ENCODE data around the gene TAF1C.

DNA sequence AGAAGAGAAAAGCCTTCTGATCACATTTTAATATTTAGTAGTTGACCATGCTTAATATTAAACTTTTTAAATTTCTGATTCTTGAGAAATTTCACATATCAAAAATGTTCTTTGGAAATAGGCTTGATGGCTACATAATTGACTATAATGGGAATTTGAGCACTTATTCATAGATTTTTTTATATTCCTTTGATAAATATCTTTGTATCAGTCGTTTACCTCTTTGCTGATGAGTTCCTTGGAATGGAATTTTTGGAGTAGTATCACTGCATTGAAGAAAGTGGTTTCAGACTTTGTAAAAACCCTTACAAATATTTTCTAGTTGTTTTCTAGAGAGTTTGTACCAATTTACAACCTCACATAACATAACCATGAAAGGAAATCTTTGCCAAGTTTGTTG is 27.1 kb downstream of the TAF1C start:
- TF ChIP-seq, protein P1, sequence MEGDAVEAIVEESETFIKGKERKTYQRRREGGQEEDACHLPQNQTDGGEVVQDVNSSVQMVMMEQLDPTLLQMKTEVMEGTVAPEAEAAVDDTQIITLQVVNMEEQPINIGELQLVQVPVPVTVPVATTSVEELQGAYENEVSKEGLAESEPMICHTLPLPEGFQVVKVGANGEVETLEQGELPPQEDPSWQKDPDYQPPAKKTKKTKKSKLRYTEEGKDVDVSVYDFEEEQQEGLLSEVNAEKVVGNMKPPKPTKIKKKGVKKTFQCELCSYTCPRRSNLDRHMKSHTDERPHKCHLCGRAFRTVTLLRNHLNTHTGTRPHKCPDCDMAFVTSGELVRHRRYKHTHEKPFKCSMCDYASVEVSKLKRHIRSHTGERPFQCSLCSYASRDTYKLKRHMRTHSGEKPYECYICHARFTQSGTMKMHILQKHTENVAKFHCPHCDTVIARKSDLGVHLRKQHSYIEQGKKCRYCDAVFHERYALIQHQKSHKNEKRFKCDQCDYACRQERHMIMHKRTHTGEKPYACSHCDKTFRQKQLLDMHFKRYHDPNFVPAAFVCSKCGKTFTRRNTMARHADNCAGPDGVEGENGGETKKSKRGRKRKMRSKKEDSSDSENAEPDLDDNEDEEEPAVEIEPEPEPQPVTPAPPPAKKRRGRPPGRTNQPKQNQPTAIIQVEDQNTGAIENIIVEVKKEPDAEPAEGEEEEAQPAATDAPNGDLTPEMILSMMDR (conservative IDR thresholded peaks at IDR 0.05; ENCODE audit: low read depth, low read length), result no peak
- TF ChIP-seq NFE2L2 (IDR thresholded peaks at IDR 0.05; ENCODE audit: low read depth, low read length) (no peak), BHLHE40 (IDR thresholded peaks at IDR 0.05; ENCODE audit: low read depth, low read length) (no peak), RCOR1 (IDR thresholded peaks at IDR 0.05; ENCODE audit: insufficient replicate concordance, low read length) (no peak), SMC3 (IDR thresholded peaks at IDR 0.05; ENCODE audit: low read depth, low read length) (no peak), POLR2A (IDR thresholded peaks at IDR 0.05; ENCODE audit: low read depth, low read length) (no peak)
